HepG2 (cell line): Measurements from ENCODE around the gene PHRF1. TPM values are rescaled to one million over a fixed set of nuclear protein-coding genes. Genes with fewer than 3 reads are reported as not detected.

Experiments
- ELF1 ChIP-seq: sonication (generic); formaldehyde crosslinking; IDR thresholded peaks from 2 replicates; pipeline ENCODE4 v1.4.0; 2020; ENCODE audit warnings: missing genetic modification reagents
- SP4 ChIP-seq: sonication (generic); formaldehyde crosslinking; IDR thresholded peaks from 2 replicates; pipeline ENCODE4 v1.8.1; 2023; ENCODE audit warnings: mild to moderate bottlenecking, missing genetic modification reagents
- ZNF264 ChIP-seq: sonication (generic); formaldehyde crosslinking; IDR thresholded peaks from 2 replicates; pipeline ENCODE4 v1.4.0; 2020; ENCODE audit warnings: missing genetic modification reagents
- ZNF274 ChIP-seq: sonication (generic); formaldehyde crosslinking; IDR thresholded peaks from 2 replicates; pipeline ENCODE4 v1.5.1; 2020; ENCODE audit warnings: mild to moderate bottlenecking, missing genetic modification reagents
- ZNF619 ChIP-seq: sonication (generic); formaldehyde crosslinking; IDR thresholded peaks from 2 replicates; pipeline ENCODE4 v1.4.0; 2020; ENCODE audit warnings: mild to moderate bottlenecking, missing genetic modification reagents
- polyA plus RNA-seq, 8 experiments: library from polyadenylated mRNA; depleted of rRNA in 3 of 8; stranded (reverse) in 7 of 8; unstranded in 1 of 8; fragments of >200 nt; fragmentation: Illumina TruSeq in 4 of 8; extraction: Trizol in 4 of 8; gene quantifications; 2 replicates each; pipeline versions ENCODE4 v1.2.1 to v1.2.3, GENCODE V29; 2011 to 2016; ENCODE audit warnings: low read depth in 4 of 8, missing spikeins in 1 of 8, mixed read lengths in 1 of 8; ENCODE audit not compliant: insufficient read depth in 1 of 8
- total RNA-seq, 5 experiments: library from RNA; depleted of rRNA; stranded (reverse); fragments of >200 nt; fragmentation: Illumina TruSeq; extraction: Trizol; gene quantifications; 2 replicates each; pipeline ENCODE4 v1.2.3, GENCODE V29; 2016; ENCODE audit warnings: low read depth in 1 of 5
- TF ChIP-seq, protein P1 (sequence below): sonication (generic); formaldehyde crosslinking; IDR thresholded peaks from 2 replicates; pipeline ENCODE4 v1.9.0; 2021; ENCODE audit warnings: mild to moderate bottlenecking, missing genetic modification reagents
- TF ChIP-seq, protein P2 (sequence below): IDR thresholded peaks from 2 replicates; pipeline ENCODE4 v1.6.1; 2016; ENCODE audit warnings: missing biosample characterization, missing genetic modification reagents, low read depth
- TF ChIP-seq, protein P3 (sequence below): sonication (generic); formaldehyde crosslinking; IDR thresholded peaks from 2 replicates; pipeline ENCODE4 v1.8.0; 2022; ENCODE audit warnings: mild to moderate bottlenecking, missing genetic modification reagents
- TF ChIP-seq, protein P4 (sequence below): IDR thresholded peaks from 2 replicates; pipeline ENCODE4 v1.6.1; 2016; ENCODE audit warnings: low read depth, missing genetic modification reagents, missing compliant biosample characterization
- TF ChIP-seq, protein P5 (sequence below): sonication (generic); formaldehyde crosslinking; IDR thresholded peaks from 2 replicates; pipeline ENCODE4 v1.8.1; 2023; ENCODE audit warnings: mild to moderate bottlenecking, missing genetic modification reagents
- TF ChIP-seq, protein P6 (sequence below): sonication (generic); formaldehyde crosslinking; IDR thresholded peaks from 2 replicates; pipeline ENCODE4 v1.4.0; 2020; ENCODE audit warnings: missing genetic modification reagents

The PHRF1 gene
- total and polyA plus RNA-seq, 2 of the 13 experiments (the other 11 are each of a cell fraction or from before 2014, with no cell fraction given): 8.2 to 16.7 TPM

DNA sequence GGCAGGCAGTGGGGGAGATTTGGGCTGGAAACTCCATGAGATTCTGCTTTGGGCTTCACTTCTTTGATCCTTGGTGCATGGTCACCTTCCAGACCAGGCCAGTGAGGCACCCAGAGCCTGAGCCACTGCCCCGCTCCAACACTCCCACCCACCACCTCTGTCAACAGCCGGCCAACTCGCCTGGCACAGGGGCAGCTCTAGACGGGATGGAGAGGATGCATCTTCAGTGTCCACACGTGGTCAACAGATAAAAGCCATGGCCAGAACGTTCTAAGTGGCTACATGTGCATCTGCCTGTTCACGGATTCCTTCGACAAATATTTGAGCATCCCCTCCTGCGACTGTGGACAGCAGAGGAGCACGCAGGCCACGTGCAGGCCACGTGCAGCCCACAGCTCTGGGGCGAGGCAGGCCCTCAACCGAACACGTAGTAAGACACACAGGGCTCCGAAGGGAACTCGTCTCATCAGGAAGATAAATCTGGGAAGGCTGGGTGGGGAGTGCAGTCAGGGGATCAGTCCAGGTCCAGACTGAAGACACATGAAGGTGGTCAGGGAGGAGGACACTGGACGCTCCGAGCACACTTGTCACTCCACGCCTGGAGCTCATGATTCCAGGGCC lies 37.7 kb upstream of the PHRF1 start (continued):
- TF ChIP-seq, protein P1, sequence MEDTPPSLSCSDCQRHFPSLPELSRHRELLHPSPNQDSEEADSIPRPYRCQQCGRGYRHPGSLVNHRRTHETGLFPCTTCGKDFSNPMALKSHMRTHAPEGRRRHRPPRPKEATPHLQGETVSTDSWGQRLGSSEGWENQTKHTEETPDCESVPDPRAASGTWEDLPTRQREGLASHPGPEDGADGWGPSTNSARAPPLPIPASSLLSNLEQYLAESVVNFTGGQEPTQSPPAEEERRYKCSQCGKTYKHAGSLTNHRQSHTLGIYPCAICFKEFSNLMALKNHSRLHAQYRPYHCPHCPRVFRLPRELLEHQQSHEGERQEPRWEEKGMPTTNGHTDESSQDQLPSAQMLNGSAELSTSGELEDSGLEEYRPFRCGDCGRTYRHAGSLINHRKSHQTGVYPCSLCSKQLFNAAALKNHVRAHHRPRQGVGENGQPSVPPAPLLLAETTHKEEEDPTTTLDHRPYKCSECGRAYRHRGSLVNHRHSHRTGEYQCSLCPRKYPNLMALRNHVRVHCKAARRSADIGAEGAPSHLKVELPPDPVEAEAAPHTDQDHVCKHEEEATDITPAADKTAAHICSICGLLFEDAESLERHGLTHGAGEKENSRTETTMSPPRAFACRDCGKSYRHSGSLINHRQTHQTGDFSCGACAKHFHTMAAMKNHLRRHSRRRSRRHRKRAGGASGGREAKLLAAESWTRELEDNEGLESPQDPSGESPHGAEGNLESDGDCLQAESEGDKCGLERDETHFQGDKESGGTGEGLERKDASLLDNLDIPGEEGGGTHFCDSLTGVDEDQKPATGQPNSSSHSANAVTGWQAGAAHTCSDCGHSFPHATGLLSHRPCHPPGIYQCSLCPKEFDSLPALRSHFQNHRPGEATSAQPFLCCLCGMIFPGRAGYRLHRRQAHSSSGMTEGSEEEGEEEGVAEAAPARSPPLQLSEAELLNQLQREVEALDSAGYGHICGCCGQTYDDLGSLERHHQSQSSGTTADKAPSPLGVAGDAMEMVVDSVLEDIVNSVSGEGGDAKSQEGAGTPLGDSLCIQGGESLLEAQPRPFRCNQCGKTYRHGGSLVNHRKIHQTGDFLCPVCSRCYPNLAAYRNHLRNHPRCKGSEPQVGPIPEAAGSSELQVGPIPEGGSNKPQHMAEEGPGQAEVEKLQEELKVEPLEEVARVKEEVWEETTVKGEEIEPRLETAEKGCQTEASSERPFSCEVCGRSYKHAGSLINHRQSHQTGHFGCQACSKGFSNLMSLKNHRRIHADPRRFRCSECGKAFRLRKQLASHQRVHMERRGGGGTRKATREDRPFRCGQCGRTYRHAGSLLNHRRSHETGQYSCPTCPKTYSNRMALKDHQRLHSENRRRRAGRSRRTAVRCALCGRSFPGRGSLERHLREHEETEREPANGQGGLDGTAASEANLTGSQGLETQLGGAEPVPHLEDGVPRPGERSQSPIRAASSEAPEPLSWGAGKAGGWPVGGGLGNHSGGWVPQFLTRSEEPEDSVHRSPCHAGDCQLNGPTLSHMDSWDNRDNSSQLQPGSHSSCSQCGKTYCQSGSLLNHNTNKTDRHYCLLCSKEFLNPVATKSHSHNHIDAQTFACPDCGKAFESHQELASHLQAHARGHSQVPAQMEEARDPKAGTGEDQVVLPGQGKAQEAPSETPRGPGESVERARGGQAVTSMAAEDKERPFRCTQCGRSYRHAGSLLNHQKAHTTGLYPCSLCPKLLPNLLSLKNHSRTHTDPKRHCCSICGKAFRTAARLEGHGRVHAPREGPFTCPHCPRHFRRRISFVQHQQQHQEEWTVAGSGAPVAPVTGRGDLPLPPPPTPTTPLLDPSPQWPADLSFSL (CRISPR knock-in tag): no peak
- TF ChIP-seq, protein P2, sequence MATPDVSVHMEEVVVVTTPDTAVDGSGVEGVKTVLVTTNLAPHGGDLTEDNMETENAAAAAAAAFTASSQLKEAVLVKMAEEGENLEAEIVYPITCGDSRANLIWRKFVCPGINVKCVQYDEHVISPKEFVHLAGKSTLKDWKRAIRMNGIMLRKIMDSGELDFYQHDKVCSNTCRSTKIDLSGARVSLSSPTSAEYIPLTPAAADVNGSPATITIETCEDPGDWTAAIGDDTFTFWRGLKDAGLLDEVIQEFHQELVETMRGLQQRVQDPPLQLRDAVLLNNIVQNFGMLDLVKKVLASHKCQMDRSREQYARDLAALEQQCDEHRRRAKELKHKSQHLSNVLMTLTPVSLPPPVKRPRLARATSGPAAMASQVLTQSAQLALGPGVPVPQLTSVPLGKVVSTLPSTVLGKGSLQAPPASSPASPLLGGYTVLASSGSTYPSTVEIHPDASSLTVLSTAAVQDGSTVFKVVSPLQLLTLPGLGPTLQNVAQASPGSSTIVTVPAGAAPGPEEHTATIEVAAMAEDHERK (CRISPR knock-in tag): no peak
- TF ChIP-seq ZNF619 (CRISPR knock-in tag): no peak
- no peak for TF ChIP-seq ELF1 (CRISPR knock-in tag)
- TF ChIP-seq, protein P3, sequence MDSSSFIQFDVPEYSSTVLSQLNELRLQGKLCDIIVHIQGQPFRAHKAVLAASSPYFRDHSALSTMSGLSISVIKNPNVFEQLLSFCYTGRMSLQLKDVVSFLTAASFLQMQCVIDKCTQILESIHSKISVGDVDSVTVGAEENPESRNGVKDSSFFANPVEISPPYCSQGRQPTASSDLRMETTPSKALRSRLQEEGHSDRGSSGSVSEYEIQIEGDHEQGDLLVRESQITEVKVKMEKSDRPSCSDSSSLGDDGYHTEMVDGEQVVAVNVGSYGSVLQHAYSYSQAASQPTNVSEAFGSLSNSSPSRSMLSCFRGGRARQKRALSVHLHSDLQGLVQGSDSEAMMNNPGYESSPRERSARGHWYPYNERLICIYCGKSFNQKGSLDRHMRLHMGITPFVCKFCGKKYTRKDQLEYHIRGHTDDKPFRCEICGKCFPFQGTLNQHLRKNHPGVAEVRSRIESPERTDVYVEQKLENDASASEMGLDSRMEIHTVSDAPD: no peak
- no peak for TF ChIP-seq ZNF264
- TF ChIP-seq, protein P4, sequence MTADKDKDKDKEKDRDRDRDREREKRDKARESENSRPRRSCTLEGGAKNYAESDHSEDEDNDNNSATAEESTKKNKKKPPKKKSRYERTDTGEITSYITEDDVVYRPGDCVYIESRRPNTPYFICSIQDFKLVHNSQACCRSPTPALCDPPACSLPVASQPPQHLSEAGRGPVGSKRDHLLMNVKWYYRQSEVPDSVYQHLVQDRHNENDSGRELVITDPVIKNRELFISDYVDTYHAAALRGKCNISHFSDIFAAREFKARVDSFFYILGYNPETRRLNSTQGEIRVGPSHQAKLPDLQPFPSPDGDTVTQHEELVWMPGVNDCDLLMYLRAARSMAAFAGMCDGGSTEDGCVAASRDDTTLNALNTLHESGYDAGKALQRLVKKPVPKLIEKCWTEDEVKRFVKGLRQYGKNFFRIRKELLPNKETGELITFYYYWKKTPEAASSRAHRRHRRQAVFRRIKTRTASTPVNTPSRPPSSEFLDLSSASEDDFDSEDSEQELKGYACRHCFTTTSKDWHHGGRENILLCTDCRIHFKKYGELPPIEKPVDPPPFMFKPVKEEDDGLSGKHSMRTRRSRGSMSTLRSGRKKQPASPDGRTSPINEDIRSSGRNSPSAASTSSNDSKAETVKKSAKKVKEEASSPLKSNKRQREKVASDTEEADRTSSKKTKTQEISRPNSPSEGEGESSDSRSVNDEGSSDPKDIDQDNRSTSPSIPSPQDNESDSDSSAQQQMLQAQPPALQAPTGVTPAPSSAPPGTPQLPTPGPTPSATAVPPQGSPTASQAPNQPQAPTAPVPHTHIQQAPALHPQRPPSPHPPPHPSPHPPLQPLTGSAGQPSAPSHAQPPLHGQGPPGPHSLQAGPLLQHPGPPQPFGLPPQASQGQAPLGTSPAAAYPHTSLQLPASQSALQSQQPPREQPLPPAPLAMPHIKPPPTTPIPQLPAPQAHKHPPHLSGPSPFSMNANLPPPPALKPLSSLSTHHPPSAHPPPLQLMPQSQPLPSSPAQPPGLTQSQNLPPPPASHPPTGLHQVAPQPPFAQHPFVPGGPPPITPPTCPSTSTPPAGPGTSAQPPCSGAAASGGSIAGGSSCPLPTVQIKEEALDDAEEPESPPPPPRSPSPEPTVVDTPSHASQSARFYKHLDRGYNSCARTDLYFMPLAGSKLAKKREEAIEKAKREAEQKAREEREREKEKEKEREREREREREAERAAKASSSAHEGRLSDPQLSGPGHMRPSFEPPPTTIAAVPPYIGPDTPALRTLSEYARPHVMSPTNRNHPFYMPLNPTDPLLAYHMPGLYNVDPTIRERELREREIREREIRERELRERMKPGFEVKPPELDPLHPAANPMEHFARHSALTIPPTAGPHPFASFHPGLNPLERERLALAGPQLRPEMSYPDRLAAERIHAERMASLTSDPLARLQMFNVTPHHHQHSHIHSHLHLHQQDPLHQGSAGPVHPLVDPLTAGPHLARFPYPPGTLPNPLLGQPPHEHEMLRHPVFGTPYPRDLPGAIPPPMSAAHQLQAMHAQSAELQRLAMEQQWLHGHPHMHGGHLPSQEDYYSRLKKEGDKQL (CRISPR knock-in tag): no peak
- TF ChIP-seq ZNF274 (CRISPR knock-in tag): 0 out of 2 replicates have a peak, but pooled peaks have one; percentile 57
- TF ChIP-seq SP4 (CRISPR knock-in tag): no peak
- TF ChIP-seq, protein P5, sequence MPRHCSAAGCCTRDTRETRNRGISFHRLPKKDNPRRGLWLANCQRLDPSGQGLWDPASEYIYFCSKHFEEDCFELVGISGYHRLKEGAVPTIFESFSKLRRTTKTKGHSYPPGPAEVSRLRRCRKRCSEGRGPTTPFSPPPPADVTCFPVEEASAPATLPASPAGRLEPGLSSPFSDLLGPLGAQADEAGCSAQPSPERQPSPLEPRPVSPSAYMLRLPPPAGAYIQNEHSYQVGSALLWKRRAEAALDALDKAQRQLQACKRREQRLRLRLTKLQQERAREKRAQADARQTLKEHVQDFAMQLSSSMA (CRISPR knock-in tag): no peak
- TF ChIP-seq, protein P6, sequence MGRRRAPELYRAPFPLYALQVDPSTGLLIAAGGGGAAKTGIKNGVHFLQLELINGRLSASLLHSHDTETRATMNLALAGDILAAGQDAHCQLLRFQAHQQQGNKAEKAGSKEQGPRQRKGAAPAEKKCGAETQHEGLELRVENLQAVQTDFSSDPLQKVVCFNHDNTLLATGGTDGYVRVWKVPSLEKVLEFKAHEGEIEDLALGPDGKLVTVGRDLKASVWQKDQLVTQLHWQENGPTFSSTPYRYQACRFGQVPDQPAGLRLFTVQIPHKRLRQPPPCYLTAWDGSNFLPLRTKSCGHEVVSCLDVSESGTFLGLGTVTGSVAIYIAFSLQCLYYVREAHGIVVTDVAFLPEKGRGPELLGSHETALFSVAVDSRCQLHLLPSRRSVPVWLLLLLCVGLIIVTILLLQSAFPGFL (CRISPR knock-in tag): 0 out of 2 replicates have a peak, but pooled peaks have one; percentile 16
